Loucy (cell line): ENCODE measurements around the gene SLC26A1.

Source experiments
- EZH2phosphoT487 ChIP-seq: fragments of 200-600 bp; IDR thresholded peaks from 2 replicates; pipeline ENCODE4 v1.6.1; 2018; ENCODE audit warnings: antibody characterized with exemption, mild to moderate bottlenecking, moderate library complexity, borderline replicate concordance
- TF ChIP-seq, protein P1 (sequence below): fragments of 200-600 bp; sonication (generic); conservative IDR thresholded peaks from 2 replicates; pipeline ENCODE4 v1.5.1; 2014; ENCODE audit warnings: mild to moderate bottlenecking, antibody characterized with exemption, low read length

GRCh38 chr4:957231-957580 lies 36.0 kb downstream of the SLC26A1 start:
- TF ChIP-seq, protein P1, sequence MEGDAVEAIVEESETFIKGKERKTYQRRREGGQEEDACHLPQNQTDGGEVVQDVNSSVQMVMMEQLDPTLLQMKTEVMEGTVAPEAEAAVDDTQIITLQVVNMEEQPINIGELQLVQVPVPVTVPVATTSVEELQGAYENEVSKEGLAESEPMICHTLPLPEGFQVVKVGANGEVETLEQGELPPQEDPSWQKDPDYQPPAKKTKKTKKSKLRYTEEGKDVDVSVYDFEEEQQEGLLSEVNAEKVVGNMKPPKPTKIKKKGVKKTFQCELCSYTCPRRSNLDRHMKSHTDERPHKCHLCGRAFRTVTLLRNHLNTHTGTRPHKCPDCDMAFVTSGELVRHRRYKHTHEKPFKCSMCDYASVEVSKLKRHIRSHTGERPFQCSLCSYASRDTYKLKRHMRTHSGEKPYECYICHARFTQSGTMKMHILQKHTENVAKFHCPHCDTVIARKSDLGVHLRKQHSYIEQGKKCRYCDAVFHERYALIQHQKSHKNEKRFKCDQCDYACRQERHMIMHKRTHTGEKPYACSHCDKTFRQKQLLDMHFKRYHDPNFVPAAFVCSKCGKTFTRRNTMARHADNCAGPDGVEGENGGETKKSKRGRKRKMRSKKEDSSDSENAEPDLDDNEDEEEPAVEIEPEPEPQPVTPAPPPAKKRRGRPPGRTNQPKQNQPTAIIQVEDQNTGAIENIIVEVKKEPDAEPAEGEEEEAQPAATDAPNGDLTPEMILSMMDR, result no peak
- TF ChIP-seq EZH2phosphoT487, result no peak
